Keratinocyte (primary cell): ENCODE measurements around the gene DNAH17. TPM values are rescaled to one million over a fixed set of nuclear protein-coding genes. Genes with fewer than 3 reads are reported as not detected.

Experiments used
- DNase-seq: peaks from one replicate; pipeline ENCODE4 v3.0.0-alpha.2; 2011; ENCODE audit warnings: low read depth, missing footprints, low spot score
- FAIRE-seq: peaks from 2 replicates; lab custom pipeline; 2011; peaks lifted over from hg19 to GRCh38; lab: Jason Lieb, UNC
- H2AFZ ChIP-seq: 2 replicates; pipeline ENCODE4 v1.6.0; 2012; ENCODE audit warnings: low read length, control low read depth, inconsistent platforms; ENCODE audit not compliant: control insufficient read depth
- H3K27ac ChIP-seq: 2 replicates; pipeline ENCODE4 v1.5.1; 2011; ENCODE audit warnings: low read length; ENCODE audit not compliant: control insufficient read depth, insufficient read depth
- H3K27me3 ChIP-seq: 3 replicates; pipeline ENCODE4 v1.6.0; 2011; ENCODE audit warnings: low read length; ENCODE audit not compliant: control insufficient read depth, insufficient read depth; ENCODE audit errors: extremely low read depth
- H3K36me3 ChIP-seq, 2 experiments: 2 replicates in 1 of 2; 3 replicates in 1 of 2; pipeline ENCODE4 v1.5.1; 2011; ENCODE audit warnings: low read length in 2 of 2, mild to moderate bottlenecking in 1 of 2; ENCODE audit not compliant: control insufficient read depth in 2 of 2, insufficient read depth in 2 of 2; ENCODE audit errors: extremely low read depth in 1 of 2
- H3K4me1 ChIP-seq: 3 replicates; pipeline ENCODE4 v1.5.1; 2011; ENCODE audit warnings: low read length; ENCODE audit not compliant: control insufficient read depth, insufficient read depth; ENCODE audit errors: extremely low read depth
- H3K4me2 ChIP-seq: 3 replicates; pipeline ENCODE4 v1.6.0; 2011; ENCODE audit warnings: low read depth, low read length; ENCODE audit not compliant: control insufficient read depth, insufficient read depth; ENCODE audit errors: extremely low read depth
- H3K4me3 ChIP-seq, 3 experiments: fragments of 200-600 bp in 1 of 3; sonication (generic) in 1 of 3; 2 replicates in 2 of 3; 3 replicates in 1 of 3; pipeline ENCODE4 v1.5.1; 2011 to 2016; ENCODE audit warnings: low read length in 3 of 3, mild to moderate bottlenecking in 3 of 3, control low read depth in 2 of 3, inconsistent platforms in 1 of 3, low read depth in 1 of 3, mixed read lengths in 1 of 3, mixed run types in 1 of 3, moderate library complexity in 1 of 3; ENCODE audit not compliant: control insufficient read depth in 2 of 3, insufficient read depth in 2 of 3; ENCODE audit errors: extremely low read depth in 1 of 3
- H3K79me2 ChIP-seq: 2 replicates; pipeline ENCODE4 v1.6.0; 2012; ENCODE audit warnings: low read length; ENCODE audit not compliant: control insufficient read depth, insufficient read depth
- H3K9ac ChIP-seq: 3 replicates; pipeline ENCODE4 v1.6.0; 2011; ENCODE audit warnings: low read length; ENCODE audit not compliant: control insufficient read depth, insufficient read depth; ENCODE audit errors: extremely low read depth
- H3K9me1 ChIP-seq: 3 replicates; pipeline ENCODE4 v1.6.0; 2011; ENCODE audit warnings: low read length; ENCODE audit not compliant: control insufficient read depth, insufficient read depth; ENCODE audit errors: extremely low read depth
- H3K9me3 ChIP-seq: 2 replicates; pipeline ENCODE4 v1.5.1; 2012; ENCODE audit warnings: low read depth, low read length; ENCODE audit not compliant: control insufficient read depth
- H4K20me1 ChIP-seq: 3 replicates; pipeline ENCODE4 v1.6.0; 2011; ENCODE audit warnings: low read length; ENCODE audit not compliant: control insufficient read depth, insufficient read depth; ENCODE audit errors: extremely low read depth
- CTCF ChIP-seq, 3 experiments: IDR thresholded peaks in 1 of 3; conservative IDR thresholded peaks in 1 of 3; optimal IDR thresholded peaks in 1 of 3; 2 replicates in 2 of 3; 3 replicates in 1 of 3; pipeline versions ENCODE3 to v1.5.1; 2011; ENCODE audit warnings: low read length in 3 of 3, mild to moderate bottlenecking in 3 of 3, moderate library complexity in 2 of 3, control low read depth in 1 of 3, inconsistent platforms in 1 of 3; ENCODE audit not compliant: insufficient read depth in 2 of 3; ENCODE audit errors: extremely low read depth in 1 of 3
- EZH2 ChIP-seq: IDR thresholded peaks from one replicate; pipeline ENCODE4 v1.6.1; 2012; ENCODE audit warnings: inconsistent platforms, mild to moderate bottlenecking, low read length, moderate library complexity
- dilution Hi-C: fragments of 300-500 bp; cut with MboI; formaldehyde crosslinking; loops from one replicate; pipeline ENCODE4 v1.7.0; 2020; ENCODE audit warnings: low sequenced_read_pairs; ENCODE audit not compliant: extremely low pct_ligation_motif_present
- polyA plus RNA-seq, 5 experiments: library from polyadenylated mRNA; depleted of rRNA in 3 of 5; stranded (reverse) in 3 of 5; stranded (forward) in 1 of 5; unstranded in 1 of 5; fragments of >200 nt; gene quantifications; 1 replicate in 1 of 5; 2 replicates in 3 of 5; 3 replicates in 1 of 5; pipeline versions ENCODE4 v1.2.1 to v1.2.3, GENCODE V29; 2011 to 2012; ENCODE audit warnings: missing spikeins in 2 of 5, low read depth in 1 of 5, low replicate concordance in 1 of 5

The DNAH17 gene
- polyA plus RNA-seq, 1 donor (not counting 4 experiments of a cell fraction or from before 2014, with no cell fraction given), result 0.16 TPM

- Histone ChIP-seq H3K27me3 (peaks cover 12% of the 10 kb centered on the region), H3K9me3 (no peaks in the 10 kb centered on the region), H3K9ac (no peak overlapping the region), H3K9me1 (no peaks in the 10 kb centered on the region), H3K4me1 (no peaks in the 10 kb centered on the region), H3K27ac (no peak overlapping the region), H2AFZ (no peak overlapping the region), H3K79me2 (no peaks in the 10 kb centered on the region), H3K4me2 (no peak overlapping the region), H3K4me3 (no peak overlapping the region), H3K36me3 (no peaks in the 10 kb centered on the region), H4K20me1 (no peaks in the 10 kb centered on the region)
- dilution Hi-C loops, result no loop called here
- TF ChIP-seq CTCF (optimal IDR thresholded peaks at IDR 0.05 in 1 of 3, IDR thresholded peaks at IDR 0.05 in 1 of 3, conservative IDR thresholded peaks at IDR 0.05 in 1 of 3; ENCODE audit: extremely low read depth in 1 of 3, insufficient read depth in 2 of 3, low read length in 3 of 3), result no peak
- TF ChIP-seq EZH2, result no peak
- DNase-seq (no peak), FAIRE-seq (no peak)
These were observed 31.6 kb upstream of the DNAH17 start for GRCh38 chr17:78608804-78609186.

GRCh38 chr17:78608122-78608803 lies 31.1 kb upstream of the DNAH17 start:
- DNase-seq (no peak), FAIRE-seq (no peak)
- Histone ChIP-seq H3K27ac (no peak overlapping the region), H3K9me1 (no peaks in the 10 kb centered on the region), H3K36me3 (no peaks in the 10 kb centered on the region), H3K9me3 (no peaks in the 10 kb centered on the region), H3K79me2 (no peaks in the 10 kb centered on the region), H3K4me1 (no peaks in the 10 kb centered on the region), H4K20me1 (no peaks in the 10 kb centered on the region), H3K9ac (no peak overlapping the region), H2AFZ (no peak overlapping the region), H3K27me3 (peaks cover 12% of the 10 kb centered on the region), H3K4me2 (no peak overlapping the region), H3K4me3 (no peak overlapping the region)
- dilution Hi-C loops, result no loop called here
- TF ChIP-seq CTCF (optimal IDR thresholded peaks at IDR 0.05 in 1 of 3, IDR thresholded peaks at IDR 0.05 in 1 of 3, conservative IDR thresholded peaks at IDR 0.05 in 1 of 3; ENCODE audit: extremely low read depth in 1 of 3, insufficient read depth in 2 of 3, low read length in 3 of 3) (no peak), EZH2 (no peak)
